Right lobe of liver (tissue), 4 donors: ENCODE measurements around the gene CPSF7.

ENCODE experiments used
- CTCF ChIP-seq, 4 donors: fragments of 200-600 bp in 3 of 4; fragments of 450-650 bp in 1 of 4; IDR thresholded peaks; one replicate each; pipeline versions ENCODE4 v1.5.1 to v1.8.0; 2016 to 2022; ENCODE audit warnings: antibody characterized with exemption in 4 of 4, mild to moderate bottlenecking in 2 of 4
- POLR2A ChIP-seq: fragments of 450-650 bp; IDR thresholded peaks from one replicate; pipeline ENCODE4 v1.6.1; 2017; ENCODE audit warnings: antibody characterized with exemption, mild to moderate bottlenecking
- donor health status: DM: no; HTN: no; CAD: no.
- donor health status: DM: no; HTN: no; CAD: no.
- donor health status: DM: no; HTN: yes; CAD: no.

GRCh38 chr11:61475433-61475832, 45.7 kb upstream of the CPSF7 start:
- no peak for TF ChIP-seq CTCF (IDR thresholded peaks at IDR 0.05)
- TF ChIP-seq POLR2A: no peak
